Fibroblast of skin of left biceps (primary cell): ENCODE measurements around the gene DIPK1A.

ENCODE experiments used
- DNase-seq, 2 experiments: peaks; one replicate each; pipeline ENCODE4 v3.0.0-alpha.2; 2013; ENCODE audit warnings: low read depth in 2 of 2

Gene DIPK1A

DNA sequence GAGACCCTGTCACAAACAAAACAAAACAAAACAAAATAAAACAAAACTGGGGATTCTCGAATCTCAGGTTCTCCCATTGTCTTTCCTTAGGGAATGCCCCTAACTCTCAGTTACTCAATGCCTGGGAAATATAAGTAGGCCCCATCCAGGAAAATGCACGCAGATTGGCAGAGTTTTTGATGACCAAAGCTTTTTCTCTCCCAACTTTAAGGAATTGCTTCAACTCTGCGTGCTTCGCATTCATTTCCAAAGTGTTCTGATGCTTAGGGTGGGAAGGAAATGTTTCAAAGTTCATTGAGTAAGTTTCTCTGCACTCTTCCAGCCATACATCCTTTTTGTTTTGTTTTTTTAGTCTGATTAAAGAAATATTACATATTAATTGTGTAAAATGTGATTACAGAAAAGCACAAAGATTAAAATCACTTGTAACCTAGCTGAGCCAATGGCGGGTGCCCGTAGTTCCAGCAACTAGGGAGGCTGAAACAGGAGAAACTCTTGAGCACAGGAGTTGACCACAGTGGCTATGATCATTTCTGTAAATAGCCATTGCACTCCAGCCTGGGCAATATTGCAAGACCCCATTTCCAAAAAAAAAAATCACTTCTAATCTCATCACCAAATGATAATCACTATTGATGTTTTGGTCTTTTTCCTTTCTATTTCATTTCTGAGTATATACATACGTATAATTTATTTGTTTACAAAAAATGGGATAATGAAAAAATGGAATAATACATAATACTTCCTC, 157.9 kb downstream of the DIPK1A start:
- no peak for DNase-seq

DNA sequence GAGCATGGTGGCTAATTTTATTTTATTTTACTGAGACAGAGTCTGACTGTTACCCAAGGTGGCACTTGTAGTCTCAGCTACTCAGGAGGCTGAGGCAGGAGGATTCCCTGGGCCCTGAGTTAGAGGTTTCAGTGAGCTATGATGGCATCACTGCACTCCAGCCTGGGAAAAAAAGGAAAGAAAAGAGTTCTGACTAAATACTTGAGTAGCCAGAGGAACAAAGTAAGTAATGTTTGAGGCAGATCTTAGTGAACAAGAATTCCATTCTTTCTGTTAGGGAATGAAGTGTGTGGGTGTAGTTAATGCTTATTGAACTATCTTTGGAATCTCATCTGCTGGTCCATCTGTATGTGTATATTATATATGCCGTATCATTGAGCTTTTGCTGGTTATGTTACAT, 163.3 kb downstream of the DIPK1A start:
- no peak for DNase-seq

GRCh38 chr1:92797297-92797696, 164.0 kb downstream of the DIPK1A start:
- no peak for DNase-seq

GRCh38 chr1:92795166-92795565, 166.1 kb downstream of the DIPK1A start:
- peak; percentile 54 to 63 for DNase-seq

DNA sequence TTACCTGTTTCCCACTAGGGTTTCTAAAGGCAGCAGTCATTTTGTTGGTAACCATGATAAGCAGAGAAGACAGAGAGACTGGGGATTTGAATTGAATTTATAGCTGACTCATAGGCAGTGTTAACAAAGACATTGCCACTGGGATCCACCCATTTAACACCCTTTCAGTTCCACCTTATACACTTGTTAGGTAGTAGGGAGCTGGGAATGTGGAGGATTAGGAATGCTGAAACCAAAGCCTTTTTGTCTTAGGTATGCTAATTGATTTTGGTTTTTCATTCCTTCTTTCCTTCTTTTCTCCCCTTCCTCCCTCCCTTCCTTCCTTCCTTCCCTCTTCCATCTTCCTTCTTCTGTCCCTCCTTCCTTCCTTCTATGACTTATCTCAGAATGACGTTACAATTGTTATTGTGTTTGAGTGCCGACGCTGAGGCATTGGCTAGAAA, 168.9 kb downstream of the DIPK1A start:
- DNase-seq = no peak
